ENCODE results near the gene MYRFL. TPM values are rescaled to one million over a fixed set of nuclear protein-coding genes. Genes with fewer than 3 reads are reported as not detected.

MYRFL gene
- total RNA-seq, 1 experiment from 2014 or later: 0.57 TPM

GRCh38 chr12:70007687-70008086, 182.7 kb downstream of the MYRFL start:
- no peak overlapping the region for H3K27ac Mint-ChIP-seq
- H3K9me3 Mint-ChIP-seq: peaks cover 13 to 19% of the 10 kb centered on the region in 2 experiments
- H3K27me3 Mint-ChIP-seq (ENCODE audit: low read depth): no peaks in the 10 kb centered on the region; the same call in 1 of the 2 replicates
- H3K4me2 ChIP-seq (ENCODE audit: insufficient read depth, insufficient read length, low read length): no peak overlapping the region
- no peaks in the 10 kb centered on the region for H3K79me2 ChIP-seq (ENCODE audit: insufficient read depth, low read length)
- no peak overlapping the region for H3T11ph ChIP-seq (ENCODE audit: low read length)
- H2BK12ac ChIP-seq (ENCODE audit: insufficient read length, low read depth, low read length): no peak overlapping the region
- H3K9ac ChIP-seq (ENCODE audit: extremely low read depth, insufficient read length, low read length): no peak overlapping the region
- no peak for TF ChIP-seq CTCF (conservative IDR thresholded peaks at IDR 0.05)
- H4K20me1 ChIP-seq (ENCODE audit: control insufficient read depth, insufficient read depth, insufficient read length): no peaks in the 10 kb centered on the region
- WGBS (ENCODE audit: extremely low coverage, insufficient read length, low lambda C conversion rate): no CpG with 5 or more reads among the region's 2 CpGs
- DNase-seq: no peak
- no peak overlapping the region for H2BK15ac ChIP-seq (ENCODE audit: low read depth, low read length)
- no peak overlapping the region for H4K8ac ChIP-seq (replicated peaks; ENCODE audit: insufficient read length, low read depth, low read length)
- H2AFZ ChIP-seq (ENCODE audit: low read length): no peak overlapping the region
- no peak overlapping the region for H3K23ac ChIP-seq (ENCODE audit: insufficient read length, low read depth, low read length)
- no peak overlapping the region for H4K5ac ChIP-seq (ENCODE audit: insufficient read length, low read depth, low read length)
- no peak overlapping the region for H3K18ac ChIP-seq (ENCODE audit: insufficient read length, low read depth, low read length)
- no peak overlapping the region for H2BK20ac ChIP-seq (ENCODE audit: low read depth, low read length, poor library complexity, severe bottlenecking)
- no peak overlapping the region for H2AK5ac ChIP-seq (ENCODE audit: insufficient read length, low read length)
- no peak overlapping the region for H3K4ac ChIP-seq (ENCODE audit: low read depth, low read length)
- H3K4me3 Mint-ChIP-seq: no peak overlapping the region
- peaks cover 7 to 11% of the 10 kb centered on the region in 2 experiments for H3K4me1 Mint-ChIP-seq
- H4K91ac ChIP-seq (ENCODE audit: insufficient read length, low read depth, low read length): no peak overlapping the region
- H3K4me1 ChIP-seq (ENCODE audit: insufficient read depth, low read length): no peaks in the 10 kb centered on the region
- H3K27me3 ChIP-seq (ENCODE audit: insufficient read depth, low read length): no peaks in the 10 kb centered on the region
- no peaks in the 10 kb centered on the region for H3K9me3 ChIP-seq (ENCODE audit: control insufficient read depth, low read depth, low read length)
- H3K27ac ChIP-seq (ENCODE audit: insufficient read length, low read depth, low read length): no peak overlapping the region
- H3K14ac ChIP-seq (ENCODE audit: insufficient read depth, low read length): no peak overlapping the region
- peaks cover 3 to 22% (median 15%) of the 10 kb centered on the region in 3 experiments; a peak in 5 of 7 replicates for H3K36me3 Mint-ChIP-seq (ENCODE audit: insufficient read depth in 1 of 3, low read depth in 3 of 3)
- H3K56ac ChIP-seq (ENCODE audit: insufficient read length, low read depth, low read length): no peak overlapping the region
- no peaks in the 10 kb centered on the region for H3K23me2 ChIP-seq (ENCODE audit: insufficient read length, low read depth, low read length, poor library complexity, severe bottlenecking)
- no peaks in the 10 kb centered on the region for H3K79me1 ChIP-seq (ENCODE audit: insufficient read depth, low read depth, low read length, poor library complexity, severe bottlenecking)
- H2BK5ac ChIP-seq (ENCODE audit: insufficient read length, low read length): no peak overlapping the region
- no peak overlapping the region for H2BK120ac ChIP-seq (ENCODE audit: low read depth, low read length, poor library complexity, severe bottlenecking)

Other genes starting within 250 kb of the MYRFL start
- 391 and 405 TPM in 2 replicates for gene CCT2, start 239.8 kb upstream of the MYRFL start, total RNA-seq (2021)
- gene LRRC10, start 214.3 kb upstream of the MYRFL start, total RNA-seq (2021): not detected in 2 replicates
- gene BEST3, start 125.9 kb upstream of the MYRFL start, total RNA-seq (2021): 0.11 and 0.42 TPM in 2 replicates
- 44.9 and 45.5 TPM in 2 replicates for gene RAB3IP, start 86.4 kb upstream of the MYRFL start, total RNA-seq (2021)